Measurements from ENCODE around the gene EXT2.

DNA sequence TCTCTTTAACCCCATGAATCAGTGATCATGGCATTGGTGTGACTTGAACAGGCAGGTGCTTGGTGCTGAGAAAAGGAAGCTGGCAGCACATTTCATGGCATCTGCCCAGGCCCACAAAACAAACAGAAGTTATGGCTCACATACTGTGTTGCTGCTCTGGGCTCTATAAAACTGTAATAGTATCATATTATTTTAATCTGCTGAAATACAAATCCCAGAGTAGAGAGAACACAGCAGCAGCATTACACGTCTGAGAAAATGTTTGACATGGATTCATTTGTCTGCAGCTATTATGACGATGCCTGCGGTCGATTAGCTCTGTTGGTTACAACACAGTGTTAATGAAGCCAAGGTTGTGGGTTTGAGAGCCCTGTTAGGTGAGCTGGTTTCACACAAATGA lies 133.6 kb downstream of the EXT2 start:
- TF ChIP-seq, protein P1, sequence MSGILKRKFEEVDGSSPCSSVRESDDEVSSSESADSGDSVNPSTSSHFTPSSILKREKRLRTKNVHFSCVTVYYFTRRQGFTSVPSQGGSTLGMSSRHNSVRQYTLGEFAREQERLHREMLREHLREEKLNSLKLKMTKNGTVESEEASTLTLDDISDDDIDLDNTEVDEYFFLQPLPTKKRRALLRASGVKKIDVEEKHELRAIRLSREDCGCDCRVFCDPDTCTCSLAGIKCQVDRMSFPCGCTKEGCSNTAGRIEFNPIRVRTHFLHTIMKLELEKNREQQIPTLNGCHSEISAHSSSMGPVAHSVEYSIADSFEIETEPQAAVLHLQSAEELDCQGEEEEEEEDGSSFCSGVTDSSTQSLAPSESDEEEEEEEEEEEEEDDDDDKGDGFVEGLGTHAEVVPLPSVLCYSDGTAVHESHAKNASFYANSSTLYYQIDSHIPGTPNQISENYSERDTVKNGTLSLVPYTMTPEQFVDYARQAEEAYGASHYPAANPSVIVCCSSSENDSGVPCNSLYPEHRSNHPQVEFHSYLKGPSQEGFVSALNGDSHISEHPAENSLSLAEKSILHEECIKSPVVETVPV (CRISPR knock-in tag; IDR thresholded peaks at IDR 0.05): no peak
- no peak for TF ChIP-seq TOX (CRISPR knock-in tag; IDR thresholded peaks at IDR 0.05; ENCODE audit: borderline replicate concordance)
- TF ChIP-seq ZNF565 (CRISPR knock-in tag; conservative IDR thresholded peaks at IDR 0.05; ENCODE audit: low read depth): no peak
- TF ChIP-seq ARNTL (CRISPR knock-in tag; IDR thresholded peaks at IDR 0.05; ENCODE audit: borderline replicate concordance, low read depth): no peak
- TF ChIP-seq, protein P2, sequence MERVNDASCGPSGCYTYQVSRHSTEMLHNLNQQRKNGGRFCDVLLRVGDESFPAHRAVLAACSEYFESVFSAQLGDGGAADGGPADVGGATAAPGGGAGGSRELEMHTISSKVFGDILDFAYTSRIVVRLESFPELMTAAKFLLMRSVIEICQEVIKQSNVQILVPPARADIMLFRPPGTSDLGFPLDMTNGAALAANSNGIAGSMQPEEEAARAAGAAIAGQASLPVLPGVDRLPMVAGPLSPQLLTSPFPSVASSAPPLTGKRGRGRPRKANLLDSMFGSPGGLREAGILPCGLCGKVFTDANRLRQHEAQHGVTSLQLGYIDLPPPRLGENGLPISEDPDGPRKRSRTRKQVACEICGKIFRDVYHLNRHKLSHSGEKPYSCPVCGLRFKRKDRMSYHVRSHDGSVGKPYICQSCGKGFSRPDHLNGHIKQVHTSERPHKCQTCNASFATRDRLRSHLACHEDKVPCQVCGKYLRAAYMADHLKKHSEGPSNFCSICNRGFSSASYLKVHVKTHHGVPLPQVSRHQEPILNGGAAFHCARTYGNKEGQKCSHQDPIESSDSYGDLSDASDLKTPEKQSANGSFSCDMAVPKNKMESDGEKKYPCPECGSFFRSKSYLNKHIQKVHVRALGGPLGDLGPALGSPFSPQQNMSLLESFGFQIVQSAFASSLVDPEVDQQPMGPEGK (CRISPR knock-in tag; IDR thresholded peaks at IDR 0.05; ENCODE audit: borderline replicate concordance): no peak
- no peak for TF ChIP-seq RARB (CRISPR knock-in tag; IDR thresholded peaks at IDR 0.05)
- no peak for TF ChIP-seq ESRRG (CRISPR knock-in tag; IDR thresholded peaks at IDR 0.05)
- no peak for TF ChIP-seq ZFP30 (CRISPR knock-in tag; IDR thresholded peaks at IDR 0.05)
- TF ChIP-seq ZFP3 (CRISPR knock-in tag; IDR thresholded peaks at IDR 0.05): no peak
- TF ChIP-seq OSR1 (CRISPR knock-in tag; IDR thresholded peaks at IDR 0.05): no peak
- TF ChIP-seq, protein P3, sequence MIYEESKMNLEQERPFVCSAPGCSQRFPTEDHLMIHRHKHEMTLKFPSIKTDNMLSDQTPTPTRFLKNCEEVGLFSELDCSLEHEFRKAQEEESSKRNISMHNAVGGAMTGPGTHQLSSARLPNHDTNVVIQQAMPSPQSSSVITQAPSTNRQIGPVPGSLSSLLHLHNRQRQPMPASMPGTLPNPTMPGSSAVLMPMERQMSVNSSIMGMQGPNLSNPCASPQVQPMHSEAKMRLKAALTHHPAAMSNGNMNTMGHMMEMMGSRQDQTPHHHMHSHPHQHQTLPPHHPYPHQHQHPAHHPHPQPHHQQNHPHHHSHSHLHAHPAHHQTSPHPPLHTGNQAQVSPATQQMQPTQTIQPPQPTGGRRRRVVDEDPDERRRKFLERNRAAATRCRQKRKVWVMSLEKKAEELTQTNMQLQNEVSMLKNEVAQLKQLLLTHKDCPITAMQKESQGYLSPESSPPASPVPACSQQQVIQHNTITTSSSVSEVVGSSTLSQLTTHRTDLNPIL (CRISPR knock-in tag; IDR thresholded peaks at IDR 0.05; ENCODE audit: low read depth): no peak
- no peak for TF ChIP-seq PPARA (CRISPR knock-in tag; IDR thresholded peaks at IDR 0.05; ENCODE audit: borderline replicate concordance)
- no peak for TF ChIP-seq BACH2 (CRISPR knock-in tag; IDR thresholded peaks at IDR 0.05; ENCODE audit: borderline replicate concordance)
